Osteoblast (primary cell): Measurements from ENCODE around the gene CECR2. TPM values are rescaled to one million over a fixed set of nuclear protein-coding genes. Genes with fewer than 3 reads are reported as not detected.

Source experiments
- DNase-seq: peaks from one replicate; pipeline ENCODE4 v3.0.0; 2011; ENCODE audit warnings: low spot score, mixed read lengths; ENCODE audit not compliant: insufficient read length; ENCODE audit errors: missing footprints
- H2AFZ ChIP-seq: 2 replicates; pipeline ENCODE4 v1.6.0; 2011; ENCODE audit warnings: mild to moderate bottlenecking, low read length
- H3K27ac ChIP-seq: 2 replicates; pipeline ENCODE4 v1.5.1; 2011; ENCODE audit warnings: mild to moderate bottlenecking, low read depth, low read length, moderate library complexity
- H3K27me3 ChIP-seq: 2 replicates; pipeline ENCODE4 v1.6.0; 2012; ENCODE audit warnings: mild to moderate bottlenecking, control low read depth, inconsistent platforms, low read length, moderate library complexity; ENCODE audit not compliant: insufficient read depth
- H3K36me3 ChIP-seq: 2 replicates; pipeline ENCODE4 v1.5.1; 2011; ENCODE audit warnings: mild to moderate bottlenecking, low read length, control low read depth, moderate library complexity; ENCODE audit not compliant: insufficient read depth
- H3K4me1 ChIP-seq: 2 replicates; pipeline ENCODE4 v1.5.1; 2011; ENCODE audit warnings: mild to moderate bottlenecking, low read length, control low read depth, moderate library complexity; ENCODE audit not compliant: insufficient read depth
- H3K4me2 ChIP-seq: 2 replicates; pipeline ENCODE4 v1.6.0; 2011; ENCODE audit warnings: mild to moderate bottlenecking, low read length; ENCODE audit not compliant: insufficient read depth
- H3K4me3 ChIP-seq: fragments of 200-600 bp; sonication (generic); 3 replicates; pipeline ENCODE4 v1.5.1; 2012; ENCODE audit warnings: mild to moderate bottlenecking, low read length, inconsistent platforms; ENCODE audit not compliant: insufficient read depth
- H3K79me2 ChIP-seq: 2 replicates; pipeline ENCODE4 v1.6.0; 2012; ENCODE audit warnings: mild to moderate bottlenecking, low read length, control low read depth, inconsistent platforms; ENCODE audit not compliant: insufficient read depth
- H3K9me3 ChIP-seq: 2 replicates; pipeline ENCODE4 v1.5.1; 2011; ENCODE audit warnings: low read depth, low read length, control low read depth
- H4K20me1 ChIP-seq: 2 replicates; pipeline ENCODE4 v1.6.0; 2012; ENCODE audit warnings: mild to moderate bottlenecking, low read length, control low read depth; ENCODE audit not compliant: insufficient read depth
- total RNA-seq: library from RNA; depleted of rRNA; stranded (reverse); fragments of >200 nt; gene quantifications from 2 replicates; pipeline ENCODE4 v1.2.3, GENCODE V29; 2012
- TF ChIP-seq, protein P1 (sequence below): IDR thresholded peaks from 2 replicates; pipeline ENCODE4 v1.5.1; 2011; ENCODE audit warnings: mild to moderate bottlenecking, low read depth, low read length, moderate library complexity; ENCODE audit errors: extremely low read depth

The CECR2 gene
- total RNA-seq, 1 donor: not detected

DNA sequence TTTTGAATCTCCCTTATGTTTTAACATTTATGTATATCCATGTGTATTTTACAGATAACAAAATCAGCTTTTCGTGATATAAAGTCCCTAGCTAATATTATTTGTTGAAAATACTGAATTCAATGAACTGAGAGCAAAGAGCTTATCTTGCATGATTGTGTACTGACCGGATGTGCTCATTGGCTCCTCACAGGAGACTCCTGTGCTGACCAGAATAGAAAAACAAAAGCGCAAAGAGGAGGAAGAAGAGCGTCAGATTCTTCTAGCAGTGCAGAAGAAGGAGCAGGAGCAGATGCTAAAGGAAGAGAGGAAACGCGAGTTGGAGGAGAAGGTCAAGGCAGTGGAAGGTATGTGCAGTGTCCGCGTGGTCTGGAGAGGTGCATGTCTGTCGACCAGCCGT lies 154.7 kb downstream of the CECR2 start:
- Histone ChIP-seq H3K79me2 (no peaks in the 10 kb centered on the region), H2AFZ (no peak overlapping the region), H3K9me3 (no peaks in the 10 kb centered on the region), H3K4me3 (no peak overlapping the region), H3K36me3 (no peaks in the 10 kb centered on the region), H3K27ac (no peak overlapping the region), H3K4me1 (no peaks in the 10 kb centered on the region), H4K20me1 (no peaks in the 10 kb centered on the region), H3K27me3 (no peaks in the 10 kb centered on the region), H3K4me2 (no peak overlapping the region)
- no peak for DNase-seq
- TF ChIP-seq, protein P1, sequence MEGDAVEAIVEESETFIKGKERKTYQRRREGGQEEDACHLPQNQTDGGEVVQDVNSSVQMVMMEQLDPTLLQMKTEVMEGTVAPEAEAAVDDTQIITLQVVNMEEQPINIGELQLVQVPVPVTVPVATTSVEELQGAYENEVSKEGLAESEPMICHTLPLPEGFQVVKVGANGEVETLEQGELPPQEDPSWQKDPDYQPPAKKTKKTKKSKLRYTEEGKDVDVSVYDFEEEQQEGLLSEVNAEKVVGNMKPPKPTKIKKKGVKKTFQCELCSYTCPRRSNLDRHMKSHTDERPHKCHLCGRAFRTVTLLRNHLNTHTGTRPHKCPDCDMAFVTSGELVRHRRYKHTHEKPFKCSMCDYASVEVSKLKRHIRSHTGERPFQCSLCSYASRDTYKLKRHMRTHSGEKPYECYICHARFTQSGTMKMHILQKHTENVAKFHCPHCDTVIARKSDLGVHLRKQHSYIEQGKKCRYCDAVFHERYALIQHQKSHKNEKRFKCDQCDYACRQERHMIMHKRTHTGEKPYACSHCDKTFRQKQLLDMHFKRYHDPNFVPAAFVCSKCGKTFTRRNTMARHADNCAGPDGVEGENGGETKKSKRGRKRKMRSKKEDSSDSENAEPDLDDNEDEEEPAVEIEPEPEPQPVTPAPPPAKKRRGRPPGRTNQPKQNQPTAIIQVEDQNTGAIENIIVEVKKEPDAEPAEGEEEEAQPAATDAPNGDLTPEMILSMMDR: no peak

DNA sequence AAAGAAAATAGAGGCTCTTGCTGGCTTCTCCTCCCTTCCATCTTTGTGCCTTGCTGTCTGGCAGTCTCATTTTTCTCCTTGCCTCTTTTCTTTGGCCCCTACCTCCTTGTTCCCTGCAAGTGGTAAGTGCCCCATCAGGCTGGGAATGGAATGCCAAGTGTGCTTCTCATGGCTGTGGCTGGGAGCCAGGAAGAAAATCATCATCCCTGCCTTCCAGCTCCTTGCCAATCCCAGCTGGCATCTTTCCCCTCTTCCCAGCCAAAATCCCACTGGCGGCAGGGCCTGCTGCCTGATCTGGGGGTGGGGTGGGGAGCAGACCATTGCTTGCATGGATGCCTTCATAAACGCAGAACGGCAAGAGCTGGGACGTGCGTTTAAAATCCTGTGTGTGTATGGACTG lies 167.0 kb downstream of the CECR2 start:
- H3K4me3 ChIP-seq: no peak overlapping the region
- no peaks in the 10 kb centered on the region for H3K4me1 ChIP-seq
- no peak overlapping the region for H3K27ac ChIP-seq
- no peak overlapping the region for H3K4me2 ChIP-seq
- DNase-seq: peak; percentile 17
- no peaks in the 10 kb centered on the region for H3K9me3 ChIP-seq
- TF ChIP-seq, protein P1: no peak
- H3K79me2 ChIP-seq: no peaks in the 10 kb centered on the region
- no peaks in the 10 kb centered on the region for H3K27me3 ChIP-seq
- no peaks in the 10 kb centered on the region for H4K20me1 ChIP-seq
- no peaks in the 10 kb centered on the region for H3K36me3 ChIP-seq
- no peak overlapping the region for H2AFZ ChIP-seq

DNA sequence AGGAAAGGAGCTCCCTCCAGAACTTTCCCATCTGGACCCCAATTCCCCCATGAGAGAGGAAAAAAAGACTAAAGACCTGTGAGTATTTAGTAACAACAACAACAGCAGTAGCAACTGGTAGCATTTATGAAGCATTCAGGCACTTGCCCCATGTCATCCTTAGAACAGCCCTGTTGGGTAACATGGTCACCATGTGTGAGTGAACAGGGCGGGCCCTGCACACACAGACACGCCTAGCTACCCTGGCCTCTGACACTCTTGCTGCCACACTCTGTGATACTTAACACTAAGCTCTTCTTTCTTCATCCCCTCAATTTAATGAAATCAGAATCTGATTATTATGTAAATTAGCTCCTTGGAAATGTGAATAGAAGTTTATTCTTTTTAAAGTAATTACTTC lies 167.9 kb downstream of the CECR2 start:
- H3K27me3 ChIP-seq: peaks cover 4% of the 10 kb centered on the region
- no peak overlapping the region for H3K4me2 ChIP-seq
- H3K79me2 ChIP-seq: no peaks in the 10 kb centered on the region
- H3K36me3 ChIP-seq: no peaks in the 10 kb centered on the region
- H3K9me3 ChIP-seq: no peaks in the 10 kb centered on the region
- no peak for DNase-seq
- no peaks in the 10 kb centered on the region for H3K4me1 ChIP-seq
- H3K27ac ChIP-seq: no peak overlapping the region
- H3K4me3 ChIP-seq: no peak overlapping the region
- TF ChIP-seq, protein P1: no peak
- H2AFZ ChIP-seq: no peak overlapping the region
- H4K20me1 ChIP-seq: no peaks in the 10 kb centered on the region

DNA sequence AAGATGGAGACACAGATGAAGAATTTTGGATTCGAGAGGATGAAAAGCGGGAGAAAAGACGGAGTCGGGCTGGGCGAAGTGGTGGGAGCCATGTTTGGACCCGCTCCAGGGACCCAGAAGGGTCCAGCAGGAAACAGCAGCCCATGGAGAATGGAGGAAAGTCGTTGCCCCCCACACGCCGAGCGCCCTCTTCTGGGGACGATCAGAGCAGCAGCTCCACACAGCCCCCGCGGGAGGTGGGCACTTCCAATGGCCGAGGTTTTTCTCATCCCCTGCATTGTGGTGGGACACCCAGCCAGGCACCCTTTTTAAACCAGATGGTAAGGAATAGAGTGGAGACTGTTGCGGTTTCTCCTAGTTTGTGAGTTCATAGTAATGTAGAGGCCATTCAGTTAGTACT lies 171.2 kb downstream of the CECR2 start:
- Histone ChIP-seq H3K4me3 (no peak overlapping the region), H3K36me3 (no peaks in the 10 kb centered on the region), H3K4me2 (no peak overlapping the region), H4K20me1 (no peaks in the 10 kb centered on the region), H3K4me1 (no peaks in the 10 kb centered on the region), H3K27me3 (peaks cover 4% of the 10 kb centered on the region), H3K79me2 (no peaks in the 10 kb centered on the region), H3K9me3 (no peaks in the 10 kb centered on the region), H2AFZ (no peak overlapping the region), H3K27ac (no peak overlapping the region)
- TF ChIP-seq, protein P1: no peak
- DNase-seq: peak; percentile 53
